GM21423 (cell line): Measurements from ENCODE around the gene NUDCD2.
"Not testable (repeated sequence)": the region's sequence is repeated elsewhere in the genome, so short reads cannot be mapped to it uniquely, and the experiment has no call there.

ENCODE experiments used
- ATAC-seq: cut with Tn5 transposase; IDR thresholded peaks from one replicate; pipeline ENCODE4 v1.9.1; 2021; ENCODE audit warnings: mild to moderate bottlenecking, moderate library complexity; ENCODE audit not compliant: unreplicated experiment

NUDCD2 gene

GRCh38 chr5:163473635-163474243 is 13.8 kb upstream of the NUDCD2 start:
- peak; percentile 76 for ATAC-seq

- ATAC-seq: no peak
These were observed 7.8 kb upstream of the NUDCD2 start for GRCh38 chr5:163467682-163468081.

- no peak for ATAC-seq
These were observed 3.1 kb upstream of the NUDCD2 start for GRCh38 chr5:163463063-163463435.

- ATAC-seq: no peak
These were observed 765 bp upstream of the NUDCD2 start, which contains the start of gene HMMR for GRCh38 chr5:163460562-163461171. Gene HMMR (plus strand): TSS chr5:163460632. CDS start chr5:163460693, 61 bp downstream.

- peak; percentile 3 for ATAC-seq
These were observed 462 bp downstream of the NUDCD2 start for GRCh38 chr5:163459462-163459818.

GRCh38 chr5:163458778-163459385 is 1.0 kb downstream of the NUDCD2 start:
- ATAC-seq: no peak

- no peak for ATAC-seq
These were observed 3.1 kb downstream of the NUDCD2 start for GRCh38 chr5:163456840-163457239.

GRCh38 chr5:163456029-163456589 is 3.8 kb downstream of the NUDCD2 start:
- no peak for ATAC-seq

- ATAC-seq: not testable (repeated sequence)
These were observed 4.5 kb downstream of the NUDCD2 start for GRCh38 chr5:163455406-163455805.

GRCh38 chr5:163453705-163454104 is 6.2 kb downstream of the NUDCD2 start:
- no peak for ATAC-seq

GRCh38 chr5:163451489-163451888 is 8.4 kb downstream of the NUDCD2 start:
- ATAC-seq: no peak

- ATAC-seq: no peak
These were observed 11.4 kb downstream of the NUDCD2 start for GRCh38 chr5:163448491-163448890.

GRCh38 chr5:163447875-163448274 is 12.0 kb downstream of the NUDCD2 start:
- ATAC-seq: no peak

- no peak for ATAC-seq
These were observed 12.7 kb downstream of the NUDCD2 start for GRCh38 chr5:163447191-163447590.

- ATAC-seq: no peak
These were observed 14.6 kb downstream of the NUDCD2 start for GRCh38 chr5:163445345-163445744.

GRCh38 chr5:163444526-163444925 is 15.4 kb downstream of the NUDCD2 start:
- no peak for ATAC-seq

- no peak for ATAC-seq
These were observed 18.9 kb downstream of the NUDCD2 start for GRCh38 chr5:163440954-163441353.

GRCh38 chr5:163439092-163439425 is 20.8 kb downstream of the NUDCD2 start:
- peak; percentile 19 for ATAC-seq

GRCh38 chr5:163437309-163438182 is 22.4 kb downstream of the NUDCD2 start, which contains the start of gene CCNG1:
Gene CCNG1 (plus strand): TSS chr5:163437595. CDS start chr5:163439257, 1,662 bp downstream.
- ATAC-seq: peak; percentile 93

GRCh38 chr5:163437011-163437308 is 22.9 kb downstream of the NUDCD2 start:
- no peak for ATAC-seq

- no peak for ATAC-seq
These were observed 23.4 kb downstream of the NUDCD2 start for GRCh38 chr5:163436515-163436914.
